Measurements from ENCODE around the gene FFAR2.

FFAR2 gene

GRCh38 chr19:35437406-35437951 is 10.6 kb upstream of the FFAR2 start:
- Histone ChIP-seq H3K36me3 (ENCODE audit: control insufficient read depth, insufficient read depth, low read length) (no peaks in the 10 kb centered on the region), H3K4me1 (ENCODE audit: control insufficient read depth, insufficient read depth, low read length) (no peaks in the 10 kb centered on the region), H3K27me3 (ENCODE audit: control insufficient read depth, insufficient read depth, low read length) (no peaks in the 10 kb centered on the region), H3K27ac (ENCODE audit: low read length) (no peak overlapping the region), H3K9me3 (ENCODE audit: control insufficient read depth, insufficient read depth, low read length) (no peaks in the 10 kb centered on the region), H3K4me3 (ENCODE audit: low read length) (no peak overlapping the region)
- WGBS (ENCODE audit: insufficient coverage, insufficient read length), result no CpG with 5 or more reads among the region's 15 CpGs
- no peak for DNase-seq (ENCODE audit: low read depth, low spot score)

DNA sequence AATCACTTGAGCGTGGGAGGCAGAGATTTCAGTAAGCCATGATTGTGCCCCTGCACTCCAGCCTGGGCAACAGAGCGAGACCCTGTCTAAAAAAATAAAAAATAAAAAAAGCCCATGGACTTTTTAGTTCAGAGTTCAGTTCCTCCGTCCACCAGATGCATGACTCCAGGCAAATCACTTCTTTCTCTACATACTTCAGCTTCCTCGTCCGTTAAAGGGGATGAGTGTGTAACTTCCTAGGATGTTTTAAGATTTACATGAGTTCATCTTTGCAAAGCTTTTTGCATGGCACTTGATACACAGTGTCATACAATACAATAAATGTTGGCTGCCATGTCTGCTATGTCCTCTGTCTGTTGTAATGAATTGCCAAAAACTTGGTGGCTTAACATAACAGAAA is 10.0 kb upstream of the FFAR2 start:
- no peak for DNase-seq (ENCODE audit: low read depth, low spot score)
- Histone ChIP-seq H3K27me3 (ENCODE audit: control insufficient read depth, insufficient read depth, low read length) (no peaks in the 10 kb centered on the region), H3K36me3 (ENCODE audit: control insufficient read depth, insufficient read depth, low read length) (no peaks in the 10 kb centered on the region), H3K27ac (ENCODE audit: low read length) (no peak overlapping the region), H3K4me3 (ENCODE audit: low read length) (no peak overlapping the region), H3K9me3 (ENCODE audit: control insufficient read depth, insufficient read depth, low read length) (no peaks in the 10 kb centered on the region), H3K4me1 (ENCODE audit: control insufficient read depth, insufficient read depth, low read length) (no peaks in the 10 kb centered on the region)
- no CpG with 5 or more reads among the region's 5 CpGs for WGBS (ENCODE audit: insufficient coverage, insufficient read length)

DNA sequence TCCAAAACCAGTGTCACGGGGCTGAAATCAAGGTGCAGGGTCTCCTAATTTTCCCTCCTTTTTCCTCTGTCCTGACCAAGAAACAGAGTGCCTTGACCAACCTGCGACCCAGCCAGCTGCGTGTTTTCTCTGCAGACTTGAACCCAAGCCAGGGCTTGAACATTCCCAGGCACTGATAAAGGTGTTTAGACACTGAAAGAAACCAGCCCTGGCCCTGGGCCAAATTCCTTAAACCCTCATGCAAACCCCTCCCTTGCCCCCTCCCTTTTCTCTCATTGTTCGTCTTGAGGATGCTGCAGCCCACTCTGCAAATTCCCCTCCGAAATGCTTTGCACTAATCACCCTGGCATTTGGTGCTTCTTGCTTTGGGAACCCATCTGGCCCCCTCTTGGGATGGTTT is 9.5 kb upstream of the FFAR2 start:
- no peaks in the 10 kb centered on the region for H3K27me3 ChIP-seq (ENCODE audit: control insufficient read depth, insufficient read depth, low read length)
- H3K27ac ChIP-seq (ENCODE audit: low read length), result no peak overlapping the region
- no peaks in the 10 kb centered on the region for H3K36me3 ChIP-seq (ENCODE audit: control insufficient read depth, insufficient read depth, low read length)
- no peaks in the 10 kb centered on the region for H3K9me3 ChIP-seq (ENCODE audit: control insufficient read depth, insufficient read depth, low read length)
- no peak for DNase-seq (ENCODE audit: low read depth, low spot score)
- WGBS (ENCODE audit: insufficient coverage, insufficient read length), result no CpG with 5 or more reads among the region's 5 CpGs
- H3K4me1 ChIP-seq (ENCODE audit: control insufficient read depth, insufficient read depth, low read length), result no peaks in the 10 kb centered on the region
- H3K4me3 ChIP-seq (ENCODE audit: low read length), result no peak overlapping the region

DNA sequence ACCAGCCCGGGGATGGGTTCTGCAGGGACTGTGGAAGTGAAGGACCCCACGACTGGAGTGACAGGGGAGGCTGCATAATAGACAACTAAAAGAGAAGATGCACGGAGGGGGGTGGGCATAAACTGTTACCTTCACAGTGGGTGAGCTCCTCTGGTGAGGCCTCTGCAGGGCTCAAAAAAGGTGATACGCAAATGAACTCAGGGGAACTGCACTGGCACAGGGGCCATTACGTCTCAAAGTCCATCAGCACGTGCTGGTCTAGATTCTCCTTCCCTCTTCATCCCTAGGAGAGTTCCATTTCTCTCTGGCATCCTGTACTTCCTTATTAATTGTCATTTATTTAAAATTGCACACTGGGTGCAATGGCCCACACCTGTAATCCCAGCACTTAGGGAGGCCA is 8.1 kb upstream of the FFAR2 start:
- no peak for DNase-seq (ENCODE audit: low read depth, low spot score)
- Histone ChIP-seq H3K36me3 (ENCODE audit: control insufficient read depth, insufficient read depth, low read length) (no peaks in the 10 kb centered on the region), H3K4me1 (ENCODE audit: control insufficient read depth, insufficient read depth, low read length) (no peaks in the 10 kb centered on the region), H3K4me3 (ENCODE audit: low read length) (no peak overlapping the region), H3K27ac (ENCODE audit: low read length) (no peak overlapping the region), H3K9me3 (ENCODE audit: control insufficient read depth, insufficient read depth, low read length) (no peaks in the 10 kb centered on the region), H3K27me3 (ENCODE audit: control insufficient read depth, insufficient read depth, low read length) (no peaks in the 10 kb centered on the region)
- WGBS (ENCODE audit: insufficient coverage, insufficient read length), result no CpG with 5 or more reads among the region's 6 CpGs

DNA sequence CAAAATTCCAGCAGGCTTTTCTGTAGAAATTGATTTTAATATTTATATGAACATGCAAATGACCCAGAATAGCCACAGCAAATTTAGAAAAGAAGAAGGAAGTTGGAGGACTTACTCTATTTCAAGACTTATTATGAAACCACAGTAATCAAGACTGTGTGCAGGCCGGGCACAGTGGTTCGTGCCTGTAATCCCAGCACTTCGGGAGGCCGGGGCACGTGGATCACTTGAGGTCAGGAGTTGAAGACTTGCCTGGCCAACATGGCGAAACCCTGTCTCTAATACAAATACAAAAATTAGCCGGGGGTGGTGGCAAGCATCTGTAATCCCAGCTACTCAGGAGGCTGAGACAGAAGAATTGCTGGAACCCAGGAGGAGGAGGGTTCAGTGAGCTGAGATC is 6.0 kb upstream of the FFAR2 start:
- WGBS (ENCODE audit: insufficient coverage, insufficient read length), result no CpG with 5 or more reads among the region's 7 CpGs
- no peaks in the 10 kb centered on the region for H3K9me3 ChIP-seq (ENCODE audit: control insufficient read depth, insufficient read depth, low read length)
- H3K4me1 ChIP-seq (ENCODE audit: control insufficient read depth, insufficient read depth, low read length), result no peaks in the 10 kb centered on the region
- no peaks in the 10 kb centered on the region for H3K27me3 ChIP-seq (ENCODE audit: control insufficient read depth, insufficient read depth, low read length)
- H3K36me3 ChIP-seq (ENCODE audit: control insufficient read depth, insufficient read depth, low read length), result no peaks in the 10 kb centered on the region
- no peak overlapping the region for H3K4me3 ChIP-seq (ENCODE audit: low read length)
- H3K27ac ChIP-seq (ENCODE audit: low read length), result no peak overlapping the region
- no peak for DNase-seq (ENCODE audit: low read depth, low spot score)

- no peak overlapping the region for H3K27ac ChIP-seq (ENCODE audit: low read length)
- no peak for DNase-seq (ENCODE audit: low read depth, low spot score)
- WGBS (ENCODE audit: insufficient coverage, insufficient read length), result no CpG with 5 or more reads among the region's 1 CpG
- no peak overlapping the region for H3K4me3 ChIP-seq (ENCODE audit: low read length)
- H3K4me1 ChIP-seq (ENCODE audit: control insufficient read depth, insufficient read depth, low read length), result no peaks in the 10 kb centered on the region
- H3K9me3 ChIP-seq (ENCODE audit: control insufficient read depth, insufficient read depth, low read length), result no peaks in the 10 kb centered on the region
- no peaks in the 10 kb centered on the region for H3K36me3 ChIP-seq (ENCODE audit: control insufficient read depth, insufficient read depth, low read length)
- H3K27me3 ChIP-seq (ENCODE audit: control insufficient read depth, insufficient read depth, low read length), result no peaks in the 10 kb centered on the region
Observed at GRCh38 chr19:35444735-35445134, 3.3 kb upstream of the FFAR2 start.

DNA sequence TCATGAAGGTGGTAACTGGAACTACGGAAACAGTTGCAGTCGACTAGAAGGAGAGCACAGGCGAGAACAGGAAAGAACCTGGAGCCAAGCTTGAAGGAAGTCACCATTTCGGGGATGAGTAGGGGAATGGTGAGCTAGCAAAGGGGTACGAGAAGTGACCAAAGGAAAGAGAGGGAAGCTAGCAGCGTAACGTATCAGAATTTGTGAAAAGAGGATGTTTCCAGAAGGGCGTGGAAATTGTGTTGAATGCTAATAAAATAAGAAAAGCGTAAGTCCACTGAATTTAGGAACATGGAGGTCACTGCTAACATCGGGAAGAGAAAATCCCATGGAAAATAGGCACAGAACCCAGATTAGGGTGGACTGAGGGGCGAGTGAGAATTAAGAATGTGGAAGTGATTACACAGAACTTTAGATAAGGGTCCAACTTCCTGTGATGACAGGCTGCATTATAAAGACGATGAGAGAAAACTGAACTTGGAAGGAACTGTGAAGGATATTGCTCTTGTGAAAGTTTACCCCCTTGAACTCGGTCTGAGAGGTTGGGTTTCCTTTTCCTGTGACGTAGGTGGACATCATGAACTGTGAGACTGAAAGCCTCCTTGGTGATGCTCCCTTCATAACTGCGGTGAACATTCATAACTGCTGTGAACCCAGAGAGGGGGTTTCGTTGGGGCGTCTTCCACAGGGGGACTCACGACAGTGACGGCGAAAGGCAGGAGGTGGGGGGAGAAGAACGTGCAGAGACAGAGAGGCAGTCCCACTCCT is 2.0 kb upstream of the FFAR2 start:
- H3K4me3 ChIP-seq (ENCODE audit: low read length), result no peak overlapping the region
- WGBS (ENCODE audit: insufficient coverage, insufficient read length), result 100% methylated on average over 1 of the region's 21 CpGs
- no peaks in the 10 kb centered on the region for H3K27me3 ChIP-seq (ENCODE audit: control insufficient read depth, insufficient read depth, low read length)
- DNase-seq (ENCODE audit: low read depth, low spot score), result no peak
- H3K36me3 ChIP-seq (ENCODE audit: control insufficient read depth, insufficient read depth, low read length), result no peaks in the 10 kb centered on the region
- H3K4me1 ChIP-seq (ENCODE audit: control insufficient read depth, insufficient read depth, low read length), result no peaks in the 10 kb centered on the region
- no peak overlapping the region for H3K27ac ChIP-seq (ENCODE audit: low read length)
- H3K9me3 ChIP-seq (ENCODE audit: control insufficient read depth, insufficient read depth, low read length), result no peaks in the 10 kb centered on the region

DNA sequence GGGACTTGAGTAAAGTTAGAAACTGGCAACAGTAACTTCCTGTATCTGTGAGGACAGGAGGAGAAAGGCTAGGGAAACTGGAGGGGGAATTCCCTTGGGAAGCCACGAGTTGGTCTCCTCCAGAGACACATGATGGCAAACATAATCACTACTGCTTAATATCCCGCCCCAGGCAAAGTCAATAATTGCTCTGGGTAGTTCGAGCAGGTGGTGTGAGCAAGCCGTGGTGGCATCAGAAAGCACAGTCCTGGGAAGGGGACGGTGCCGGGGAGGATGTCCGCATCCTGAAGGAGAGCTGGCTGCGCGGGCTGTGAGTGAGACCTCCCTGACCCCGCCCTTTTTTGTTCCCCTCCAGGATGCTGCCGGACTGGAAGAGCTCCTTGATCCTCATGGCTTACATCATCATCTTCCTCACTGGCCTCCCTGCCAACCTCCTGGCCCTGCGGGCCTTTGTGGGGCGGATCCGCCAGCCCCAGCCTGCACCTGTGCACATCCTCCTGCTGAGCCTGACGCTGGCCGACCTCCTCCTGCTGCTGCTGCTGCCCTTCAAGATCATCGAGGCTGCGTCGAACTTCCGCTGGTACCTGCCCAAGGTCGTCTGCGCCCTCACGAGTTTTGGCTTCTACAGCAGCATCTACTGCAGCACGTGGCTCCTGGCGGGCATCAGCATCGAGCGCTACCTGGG is 1.4 kb downstream of the FFAR2 start:
- Histone ChIP-seq H3K4me3 (ENCODE audit: low read length) (no peak overlapping the region), H3K27me3 (ENCODE audit: control insufficient read depth, insufficient read depth, low read length) (no peaks in the 10 kb centered on the region), H3K4me1 (ENCODE audit: control insufficient read depth, insufficient read depth, low read length) (no peaks in the 10 kb centered on the region), H3K27ac (ENCODE audit: low read length) (no peak overlapping the region), H3K9me3 (ENCODE audit: control insufficient read depth, insufficient read depth, low read length) (no peaks in the 10 kb centered on the region), H3K36me3 (ENCODE audit: control insufficient read depth, insufficient read depth, low read length) (no peaks in the 10 kb centered on the region)
- DNase-seq (ENCODE audit: low read depth, low spot score), result no peak
- WGBS (ENCODE audit: insufficient coverage, insufficient read length), result no CpG with 5 or more reads among the region's 27 CpGs

DNA sequence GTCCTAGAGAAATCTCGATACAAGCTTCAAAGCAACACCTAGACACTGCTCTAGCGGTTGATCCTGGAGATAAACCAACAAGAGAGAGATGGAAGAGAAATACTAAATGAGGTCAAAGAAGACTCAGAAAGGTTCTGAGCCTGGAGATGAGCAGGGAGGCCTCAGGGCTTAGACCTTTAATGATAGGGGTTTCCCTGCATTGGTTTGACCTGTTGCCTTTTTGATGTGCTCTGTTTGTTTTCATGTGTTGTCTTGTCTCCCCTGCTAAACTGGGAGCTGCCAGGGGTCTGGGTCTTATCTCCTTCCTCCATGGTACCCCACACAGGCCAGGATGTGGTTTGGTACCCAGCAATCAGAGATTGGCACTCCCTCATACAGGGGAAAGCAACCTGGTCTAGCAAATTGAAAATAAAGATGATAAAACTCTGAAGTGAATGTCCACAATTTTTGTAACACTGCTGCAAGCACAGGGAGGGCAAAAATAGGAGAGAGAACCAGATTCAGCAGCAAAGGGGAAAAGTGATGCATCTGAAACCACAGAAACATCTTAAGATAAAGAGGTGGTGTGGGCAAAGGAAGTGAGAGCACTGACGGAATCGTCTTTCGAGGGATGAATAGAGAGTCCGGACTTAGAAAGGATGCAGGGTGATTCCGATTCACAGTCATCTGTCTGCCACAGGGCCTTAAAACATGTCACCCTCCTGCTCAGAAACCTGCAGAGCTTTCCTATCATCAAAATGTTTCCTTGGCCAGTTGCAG is 3.5 kb downstream of the FFAR2 start:
- Histone ChIP-seq H3K4me3 (ENCODE audit: low read length) (no peak overlapping the region), H3K36me3 (ENCODE audit: control insufficient read depth, insufficient read depth, low read length) (no peaks in the 10 kb centered on the region), H3K27ac (ENCODE audit: low read length) (no peak overlapping the region), H3K27me3 (ENCODE audit: control insufficient read depth, insufficient read depth, low read length) (no peaks in the 10 kb centered on the region), H3K4me1 (ENCODE audit: control insufficient read depth, insufficient read depth, low read length) (no peaks in the 10 kb centered on the region), H3K9me3 (ENCODE audit: control insufficient read depth, insufficient read depth, low read length) (no peaks in the 10 kb centered on the region)
- DNase-seq (ENCODE audit: low read depth, low spot score), result no peak
- WGBS (ENCODE audit: insufficient coverage, insufficient read length), result no CpG with 5 or more reads among the region's 7 CpGs

DNA sequence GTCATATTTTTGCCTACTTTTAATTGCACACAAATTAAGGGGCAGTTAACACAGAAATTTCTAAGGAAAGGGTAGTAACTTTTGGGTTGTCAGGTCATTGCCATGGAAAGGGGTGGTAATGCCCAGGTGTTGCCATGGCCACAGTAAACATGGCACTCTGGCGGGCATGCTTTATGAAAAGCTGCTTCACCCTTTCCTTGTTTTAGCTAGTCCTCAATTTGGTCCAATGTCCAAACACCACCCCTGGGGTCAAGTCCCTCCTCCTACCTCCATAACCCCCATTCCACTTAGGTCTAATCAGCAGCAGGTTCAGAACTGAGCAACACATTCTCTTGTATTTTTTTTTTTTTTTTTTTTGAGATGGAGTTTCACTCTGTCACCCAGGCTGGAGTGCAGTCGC is 6.6 kb downstream of the FFAR2 start:
- no peaks in the 10 kb centered on the region for H3K36me3 ChIP-seq (ENCODE audit: control insufficient read depth, insufficient read depth, low read length)
- H3K4me3 ChIP-seq (ENCODE audit: low read length), result no peak overlapping the region
- no peak overlapping the region for H3K27ac ChIP-seq (ENCODE audit: low read length)
- no peaks in the 10 kb centered on the region for H3K9me3 ChIP-seq (ENCODE audit: control insufficient read depth, insufficient read depth, low read length)
- DNase-seq (ENCODE audit: low read depth, low spot score), result no peak
- H3K4me1 ChIP-seq (ENCODE audit: control insufficient read depth, insufficient read depth, low read length), result no peaks in the 10 kb centered on the region
- WGBS (ENCODE audit: insufficient coverage, insufficient read length), result no CpG with 5 or more reads among the region's 2 CpGs
- H3K27me3 ChIP-seq (ENCODE audit: control insufficient read depth, insufficient read depth, low read length), result no peaks in the 10 kb centered on the region
